ENCODE data around the gene SLC16A3. TPM values are rescaled to one million over a fixed set of nuclear protein-coding genes. Genes with fewer than 3 reads are reported as not detected.

Gene SLC16A3
- total and polyA plus RNA-seq, 10 of the 15 experiments (the other 5 are each of a cell fraction or from before 2014, with no cell fraction given): 0.10 to 46.5 (median 8.0) TPM

DNA sequence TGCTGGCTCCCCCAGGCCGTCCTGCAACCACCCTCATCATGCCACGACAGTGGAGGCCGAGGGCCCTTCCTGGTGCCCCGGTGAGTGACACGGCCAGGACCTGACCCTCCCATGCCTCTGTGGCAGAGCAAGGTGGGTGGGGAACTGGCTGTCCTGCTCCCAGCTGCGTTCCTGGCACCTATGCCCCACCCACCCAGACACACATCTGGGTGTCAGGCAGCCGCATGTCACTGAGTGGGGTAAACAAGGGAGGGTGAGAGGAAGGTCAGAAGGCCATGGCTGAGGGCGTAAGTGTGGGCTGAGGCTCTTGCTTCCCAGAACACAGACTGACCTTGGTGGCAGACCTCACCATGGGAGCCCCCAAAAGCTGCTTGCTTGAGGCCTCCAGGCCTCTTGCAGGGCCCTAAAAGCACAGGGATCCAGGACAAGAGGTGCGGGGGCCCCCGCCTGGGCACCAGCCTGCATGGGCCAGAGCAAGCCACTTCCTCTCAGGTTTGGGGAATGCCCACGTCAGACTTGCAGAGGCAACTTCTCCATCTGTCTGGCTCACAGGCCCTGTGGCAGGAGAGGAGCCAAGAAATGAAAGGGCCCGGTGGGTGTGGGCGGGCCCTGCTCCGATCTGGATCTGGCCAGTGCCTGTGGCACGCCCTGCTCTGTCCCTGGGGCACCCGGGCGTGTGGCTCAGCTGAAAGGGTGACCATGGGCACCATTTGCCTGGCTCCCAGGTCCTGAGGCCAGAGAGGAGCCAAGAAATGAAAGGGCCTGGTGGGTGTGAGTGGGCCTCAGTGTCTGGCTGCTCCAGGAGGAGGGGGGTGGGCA, 12.3 kb upstream of the SLC16A3 start (continued):
- TF ChIP-seq E4F1 (IDR thresholded peaks at IDR 0.05; ENCODE audit: borderline replicate concordance, partially characterized antibody): no peak
- TF ChIP-seq FOXM1 (IDR thresholded peaks at IDR 0.05; ENCODE audit: low read depth, low read length): no peak
- no peak for TF ChIP-seq NFIC (IDR thresholded peaks at IDR 0.05; ENCODE audit: low read depth, low read length)
- TF ChIP-seq, protein P1, sequence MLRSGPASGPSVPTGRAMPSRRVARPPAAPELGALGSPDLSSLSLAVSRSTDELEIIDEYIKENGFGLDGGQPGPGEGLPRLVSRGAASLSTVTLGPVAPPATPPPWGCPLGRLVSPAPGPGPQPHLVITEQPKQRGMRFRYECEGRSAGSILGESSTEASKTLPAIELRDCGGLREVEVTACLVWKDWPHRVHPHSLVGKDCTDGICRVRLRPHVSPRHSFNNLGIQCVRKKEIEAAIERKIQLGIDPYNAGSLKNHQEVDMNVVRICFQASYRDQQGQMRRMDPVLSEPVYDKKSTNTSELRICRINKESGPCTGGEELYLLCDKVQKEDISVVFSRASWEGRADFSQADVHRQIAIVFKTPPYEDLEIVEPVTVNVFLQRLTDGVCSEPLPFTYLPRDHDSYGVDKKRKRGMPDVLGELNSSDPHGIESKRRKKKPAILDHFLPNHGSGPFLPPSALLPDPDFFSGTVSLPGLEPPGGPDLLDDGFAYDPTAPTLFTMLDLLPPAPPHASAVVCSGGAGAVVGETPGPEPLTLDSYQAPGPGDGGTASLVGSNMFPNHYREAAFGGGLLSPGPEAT (IDR thresholded peaks at IDR 0.05; ENCODE audit: low read depth): peak; percentile 44; the same call in 1 of the 2 replicates
- TF ChIP-seq, protein P2, sequence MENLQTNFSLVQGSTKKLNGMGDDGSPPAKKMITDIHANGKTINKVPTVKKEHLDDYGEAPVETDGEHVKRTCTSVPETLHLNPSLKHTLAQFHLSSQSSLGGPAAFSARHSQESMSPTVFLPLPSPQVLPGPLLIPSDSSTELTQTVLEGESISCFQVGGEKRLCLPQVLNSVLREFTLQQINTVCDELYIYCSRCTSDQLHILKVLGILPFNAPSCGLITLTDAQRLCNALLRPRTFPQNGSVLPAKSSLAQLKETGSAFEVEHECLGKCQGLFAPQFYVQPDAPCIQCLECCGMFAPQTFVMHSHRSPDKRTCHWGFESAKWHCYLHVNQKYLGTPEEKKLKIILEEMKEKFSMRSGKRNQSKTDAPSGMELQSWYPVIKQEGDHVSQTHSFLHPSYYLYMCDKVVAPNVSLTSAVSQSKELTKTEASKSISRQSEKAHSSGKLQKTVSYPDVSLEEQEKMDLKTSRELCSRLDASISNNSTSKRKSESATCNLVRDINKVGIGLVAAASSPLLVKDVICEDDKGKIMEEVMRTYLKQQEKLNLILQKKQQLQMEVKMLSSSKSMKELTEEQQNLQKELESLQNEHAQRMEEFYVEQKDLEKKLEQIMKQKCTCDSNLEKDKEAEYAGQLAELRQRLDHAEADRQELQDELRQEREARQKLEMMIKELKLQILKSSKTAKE (IDR thresholded peaks at IDR 0.05; ENCODE audit: low read depth, poor library complexity, severe bottlenecking): no peak
- TF ChIP-seq NKRF (conservative IDR thresholded peaks at IDR 0.05): no peak
- TF ChIP-seq RUNX3 (IDR thresholded peaks at IDR 0.05; ENCODE audit: low read length): peak; percentile 39; the same call in 1 of the 2 replicates
- peak; percentile 97 for TF ChIP-seq NR2F1 (conservative IDR thresholded peaks at IDR 0.05)
- no peak for TF ChIP-seq ZSCAN29 (IDR thresholded peaks at IDR 0.05)
- TF ChIP-seq CHD4 (IDR thresholded peaks at IDR 0.05): no peak
- TF ChIP-seq RAD51 (IDR thresholded peaks at IDR 0.05): no peak
- peak; percentile 68 for TF ChIP-seq POLR2A (IDR thresholded peaks at IDR 0.05; ENCODE audit: low read depth, low read length)
- TF ChIP-seq, protein P3, sequence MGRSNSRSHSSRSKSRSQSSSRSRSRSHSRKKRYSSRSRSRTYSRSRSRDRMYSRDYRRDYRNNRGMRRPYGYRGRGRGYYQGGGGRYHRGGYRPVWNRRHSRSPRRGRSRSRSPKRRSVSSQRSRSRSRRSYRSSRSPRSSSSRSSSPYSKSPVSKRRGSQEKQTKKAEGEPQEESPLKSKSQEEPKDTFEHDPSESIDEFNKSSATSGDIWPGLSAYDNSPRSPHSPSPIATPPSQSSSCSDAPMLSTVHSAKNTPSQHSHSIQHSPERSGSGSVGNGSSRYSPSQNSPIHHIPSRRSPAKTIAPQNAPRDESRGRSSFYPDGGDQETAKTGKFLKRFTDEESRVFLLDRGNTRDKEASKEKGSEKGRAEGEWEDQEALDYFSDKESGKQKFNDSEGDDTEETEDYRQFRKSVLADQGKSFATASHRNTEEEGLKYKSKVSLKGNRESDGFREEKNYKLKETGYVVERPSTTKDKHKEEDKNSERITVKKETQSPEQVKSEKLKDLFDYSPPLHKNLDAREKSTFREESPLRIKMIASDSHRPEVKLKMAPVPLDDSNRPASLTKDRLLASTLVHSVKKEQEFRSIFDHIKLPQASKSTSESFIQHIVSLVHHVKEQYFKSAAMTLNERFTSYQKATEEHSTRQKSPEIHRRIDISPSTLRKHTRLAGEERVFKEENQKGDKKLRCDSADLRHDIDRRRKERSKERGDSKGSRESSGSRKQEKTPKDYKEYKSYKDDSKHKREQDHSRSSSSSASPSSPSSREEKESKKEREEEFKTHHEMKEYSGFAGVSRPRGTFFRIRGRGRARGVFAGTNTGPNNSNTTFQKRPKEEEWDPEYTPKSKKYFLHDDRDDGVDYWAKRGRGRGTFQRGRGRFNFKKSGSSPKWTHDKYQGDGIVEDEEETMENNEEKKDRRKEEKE (IDR thresholded peaks at IDR 0.05): no peak
- no peak for TF ChIP-seq ZNF384 (IDR thresholded peaks at IDR 0.05; ENCODE audit: borderline replicate concordance, low read depth, low read length)
- TF ChIP-seq MYB (IDR thresholded peaks at IDR 0.05; ENCODE audit: borderline replicate concordance, low read depth, low read length): no peak
- TF ChIP-seq ZBED1 (IDR thresholded peaks at IDR 0.05; ENCODE audit: borderline replicate concordance): no peak
- TF ChIP-seq EGR1 (IDR thresholded peaks at IDR 0.05; ENCODE audit: borderline replicate concordance in 1 of 2, low read depth in 2 of 2, low read length in 2 of 2): 0 out of 3 replicates have a peak, but pooled peaks of 1 of the 2 experiments have one; percentile 17
- peak; percentile 55 for TF ChIP-seq HDGF (IDR thresholded peaks at IDR 0.05)
